Activated naive CD4-positive, alpha-beta T cell treated with anti-CD3 and anti-CD28 coated beads for 36 hours (primary cell): ENCODE data around the gene ADPRS. TPM values are rescaled to one million over a fixed set of nuclear protein-coding genes. Genes with fewer than 3 reads are reported as not detected.

ENCODE experiments used
- CTCF ChIA-PET: fragments of 350-600 bp; sonication (Branson Sonifier 250); formaldehyde crosslinking; loops from one replicate; lab custom pipeline; 2021; ENCODE audit warnings: antibody characterized with exemption; lab: Charles Lee
- DNase-seq: peaks from one replicate; pipeline ENCODE4 v3.0.0-alpha.2; 2020
- H3K27ac Mint-ChIP-seq: one replicate; pipeline ENCODE4 v1.8.0; 2021; ENCODE audit warnings: mild to moderate bottlenecking, mixed read lengths
- H3K27me3 Mint-ChIP-seq: one replicate; pipeline ENCODE4 v1.8.0; 2021; ENCODE audit warnings: low read depth, mixed read lengths
- H3K36me3 Mint-ChIP-seq: one replicate; pipeline ENCODE4 v1.8.0; 2021; ENCODE audit warnings: low read depth, mixed read lengths
- H3K4me1 Mint-ChIP-seq: one replicate; pipeline ENCODE4 v1.8.0; 2021; ENCODE audit warnings: low read depth, mixed read lengths
- H3K4me3 Mint-ChIP-seq: one replicate; pipeline ENCODE4 v1.8.0; 2021; ENCODE audit warnings: mild to moderate bottlenecking, moderate library complexity, mixed read lengths
- H3K9me3 Mint-ChIP-seq: one replicate; pipeline ENCODE4 v1.8.0; 2021; ENCODE audit warnings: mixed read lengths
- intact Hi-C: fragments of 100-400 bp; cut with micrococcal nuclease; formaldehyde crosslinking; loops from one replicate; pipeline ENCODE4 v1.15.1; 2023
- total RNA-seq, 2 experiments: library from RNA; stranded (reverse); gene quantifications; one replicate each; pipeline ENCODE4 v1.2.3, GENCODE V29; 2021

The ADPRS gene
- 10 to 100 TPM; 23.2 to 24.6 TPM for total RNA-seq

DNA sequence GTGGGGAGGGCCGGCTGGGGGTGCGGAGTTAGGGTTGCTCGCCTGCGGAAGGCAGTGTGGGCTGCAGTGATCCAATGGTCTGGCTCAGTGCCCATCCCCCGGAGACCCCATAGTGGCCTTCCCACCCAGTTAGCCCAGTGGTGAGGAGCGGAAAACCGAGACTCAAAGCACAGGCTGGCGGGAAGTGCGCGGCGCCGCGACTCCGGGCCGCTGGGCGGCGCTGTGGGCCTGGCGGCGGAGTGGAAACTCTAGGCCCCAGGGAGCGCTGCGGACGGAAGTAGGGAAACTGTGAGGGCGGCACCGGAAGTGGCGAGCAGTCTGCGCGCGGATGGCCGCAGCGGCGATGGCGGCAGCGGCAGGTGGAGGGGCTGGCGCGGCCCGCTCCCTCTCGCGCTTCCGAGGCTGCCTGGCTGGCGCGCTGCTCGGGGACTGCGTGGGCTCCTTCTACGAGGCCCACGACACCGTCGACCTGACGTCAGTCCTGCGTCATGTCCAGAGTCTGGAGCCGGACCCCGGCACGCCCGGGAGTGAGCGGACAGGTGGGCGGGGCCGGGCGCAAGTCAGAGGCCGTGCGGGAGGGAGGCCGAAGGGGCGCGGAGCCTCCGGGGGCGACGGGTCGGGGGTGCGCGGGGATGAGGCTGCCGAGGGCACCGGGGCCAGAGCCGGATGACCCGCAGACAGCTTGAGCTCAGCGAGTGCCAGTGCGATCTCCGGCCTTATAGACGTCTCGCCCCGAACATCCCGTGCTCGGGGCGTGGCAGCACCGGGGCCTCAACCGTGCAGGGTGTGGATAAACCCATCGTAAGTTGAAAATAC, at the start of gene ADPRS:
TSS of gene ADPRS (plus strand) at position 316 of the 816 bp plus-strand sequence. CDS start at position 329, 13 bp downstream.
- DNase-seq, result peak; percentile 92
- H3K9me3 Mint-ChIP-seq, result no peaks in the 10 kb centered on the region
- CTCF ChIA-PET, result interaction anchor here (1.6 kb wide), 1 partner anchor 14 kb away, joined by 3 read pairs; no protein-coding TSS in a partner anchor
- H3K27ac Mint-ChIP-seq, result peak within 1 kb of the TSS; percentile 72
- peaks cover 10% of the 10 kb centered on the region for H3K36me3 Mint-ChIP-seq
- H3K4me1 Mint-ChIP-seq, result peaks cover 20% of the 10 kb centered on the region
- peaks cover 21% of the 10 kb centered on the region for H3K27me3 Mint-ChIP-seq
- peak within 1 kb of the TSS; percentile 87 for H3K4me3 Mint-ChIP-seq
- intact Hi-C loops, result loop anchor here (1.0 to 5.0 kb wide), 4 partner anchors 61 to 219 kb away; partner anchors contain the start of genes AGO1, AGO3, SH3D21 and TRAPPC3

DNA sequence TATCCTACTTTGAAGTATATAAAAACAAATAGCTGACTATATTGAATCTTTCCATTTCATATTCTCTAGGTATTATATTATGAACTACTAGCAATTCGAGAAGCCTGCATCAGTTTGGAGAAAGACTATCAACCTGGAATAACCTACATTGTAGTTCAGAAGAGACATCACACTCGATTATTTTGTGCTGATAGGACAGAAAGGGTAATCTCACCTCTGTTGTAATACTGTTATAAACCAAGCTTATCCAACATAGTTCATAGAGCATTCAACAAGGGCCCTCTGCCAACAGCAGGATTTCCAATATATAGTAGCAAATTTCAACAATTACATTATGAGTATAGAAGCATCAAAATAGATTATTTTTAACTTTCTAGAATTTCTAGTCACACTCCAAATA, 48.5 kb upstream of the ADPRS start:
- no peaks in the 10 kb centered on the region for H3K4me1 Mint-ChIP-seq
- H3K4me3 Mint-ChIP-seq, result no peak overlapping the region
- no peaks in the 10 kb centered on the region for H3K27me3 Mint-ChIP-seq
- no peaks in the 10 kb centered on the region for H3K9me3 Mint-ChIP-seq
- H3K36me3 Mint-ChIP-seq, result peaks cover 23% of the 10 kb centered on the region
- CTCF ChIA-PET, result no interaction called here
- no peak for DNase-seq
- H3K27ac Mint-ChIP-seq, result no peak overlapping the region
- intact Hi-C loops, result no loop called here

DNA sequence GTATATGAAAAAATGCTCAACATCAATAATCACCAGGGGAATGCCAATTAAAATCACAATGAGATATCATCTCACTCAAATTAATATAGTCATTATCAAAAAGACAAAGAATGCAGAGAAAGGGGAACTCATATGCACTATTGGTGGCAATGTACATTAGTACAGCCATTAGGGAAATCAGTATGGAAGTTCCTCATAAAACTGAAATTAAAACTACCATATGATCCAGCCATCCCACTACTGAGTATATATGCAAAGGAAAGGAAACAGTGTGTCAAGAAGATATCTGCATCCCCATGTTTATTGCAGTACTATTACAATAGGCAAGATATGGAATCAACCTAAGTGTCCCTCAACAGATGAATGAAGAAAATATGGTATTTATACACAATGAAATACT, 36.9 kb upstream of the ADPRS start:
- Mint-ChIP-seq H3K4me1 (no peaks in the 10 kb centered on the region), H3K9me3 (peaks cover 1% of the 10 kb centered on the region), H3K36me3 (peaks cover 33% of the 10 kb centered on the region), H3K27me3 (no peaks in the 10 kb centered on the region), H3K27ac (no peak overlapping the region), H3K4me3 (no peak overlapping the region)
- intact Hi-C loops, result no loop called here
- no peak for DNase-seq
- CTCF ChIA-PET, result no interaction called here

GRCh38 chr1:36053978-36054377, 34.7 kb upstream of the ADPRS start:
- Mint-ChIP-seq H3K36me3 (peaks cover 15% of the 10 kb centered on the region), H3K27ac (no peak overlapping the region), H3K4me3 (no peak overlapping the region), H3K27me3 (no peaks in the 10 kb centered on the region), H3K9me3 (no peaks in the 10 kb centered on the region), H3K4me1 (no peaks in the 10 kb centered on the region)
- no peak for DNase-seq
- CTCF ChIA-PET, result interaction anchor here (0.6 kb wide), 1 partner anchor 204 kb away, joined by 4 read pairs; no protein-coding TSS in a partner anchor
- intact Hi-C loops, result no loop called here

DNA sequence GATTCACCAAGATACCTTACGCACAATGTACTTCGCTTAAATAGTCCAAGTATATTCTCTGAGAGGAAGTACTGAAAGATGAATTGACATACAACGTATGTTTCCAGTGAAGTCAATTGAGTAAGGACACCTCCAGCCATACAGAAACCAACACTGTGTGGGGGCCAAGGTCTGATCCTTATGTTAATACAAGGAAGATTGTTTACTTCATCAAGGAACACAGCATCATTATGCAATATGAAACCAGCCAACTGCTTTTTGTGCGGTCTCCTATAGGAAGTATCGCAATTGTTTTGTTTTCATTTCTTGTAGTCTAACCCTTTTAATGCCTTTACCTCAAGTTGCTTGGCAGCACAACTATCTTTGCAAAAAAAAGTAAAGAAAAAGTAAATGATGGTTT, 33.0 kb upstream of the ADPRS start:
- no peaks in the 10 kb centered on the region for H3K4me1 Mint-ChIP-seq
- H3K36me3 Mint-ChIP-seq, result peaks cover 9% of the 10 kb centered on the region
- DNase-seq, result no peak
- CTCF ChIA-PET, result no interaction called here
- no peaks in the 10 kb centered on the region for H3K9me3 Mint-ChIP-seq
- no peaks in the 10 kb centered on the region for H3K27me3 Mint-ChIP-seq
- H3K27ac Mint-ChIP-seq, result no peak overlapping the region
- intact Hi-C loops, result no loop called here
- no peak overlapping the region for H3K4me3 Mint-ChIP-seq

DNA sequence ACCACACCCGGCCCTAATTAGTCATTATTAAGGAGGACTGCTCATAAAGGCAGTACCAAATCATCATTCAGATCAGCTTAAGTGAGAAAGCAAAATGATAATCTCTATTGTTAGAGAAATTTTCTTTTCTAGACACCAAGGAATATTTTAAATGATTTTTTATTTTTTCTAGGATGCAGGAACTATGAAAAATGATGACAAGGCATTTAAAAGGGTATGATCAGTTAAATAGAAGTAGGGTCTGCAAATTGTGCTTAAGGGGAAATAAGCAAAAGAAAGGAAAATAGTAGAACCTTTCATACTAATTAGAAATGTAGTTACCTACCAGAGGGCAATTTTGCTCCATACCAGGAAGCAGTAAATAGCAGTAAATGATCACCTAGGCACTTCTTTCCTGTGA, 26.4 kb upstream of the ADPRS start:
- Mint-ChIP-seq H3K9me3 (no peaks in the 10 kb centered on the region), H3K4me1 (no peaks in the 10 kb centered on the region), H3K27me3 (no peaks in the 10 kb centered on the region), H3K36me3 (no peaks in the 10 kb centered on the region), H3K27ac (no peak overlapping the region), H3K4me3 (no peak overlapping the region)
- no peak for DNase-seq
- CTCF ChIA-PET, result no interaction called here
- intact Hi-C loops, result no loop called here

DNA sequence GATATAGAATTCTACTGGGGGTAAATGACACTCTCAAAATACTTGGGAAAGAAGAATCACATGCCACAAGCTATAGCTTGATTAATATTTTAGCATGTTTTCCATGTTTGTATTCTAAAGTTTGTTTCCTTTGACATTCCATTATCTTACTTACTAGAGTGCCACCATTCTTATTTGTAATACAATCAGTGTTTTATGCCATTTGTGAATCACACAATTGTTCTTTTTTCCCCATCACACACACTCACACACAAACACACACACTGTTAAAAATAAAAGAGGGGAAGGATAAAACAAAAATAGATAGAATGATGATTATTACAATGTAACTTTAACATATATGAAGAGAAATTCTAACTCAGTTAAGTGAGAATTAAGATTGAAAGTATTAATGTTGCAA, 20.8 kb upstream of the ADPRS start:
- Mint-ChIP-seq H3K4me3 (no peak overlapping the region), H3K4me1 (no peaks in the 10 kb centered on the region), H3K27me3 (no peaks in the 10 kb centered on the region), H3K9me3 (no peaks in the 10 kb centered on the region), H3K27ac (no peak overlapping the region), H3K36me3 (no peaks in the 10 kb centered on the region)
- DNase-seq, result no peak
- intact Hi-C loops, result no loop called here
- CTCF ChIA-PET, result no interaction called here

- intact Hi-C loops, result no loop called here
- no peak overlapping the region for H3K4me3 Mint-ChIP-seq
- H3K27me3 Mint-ChIP-seq, result no peaks in the 10 kb centered on the region
- CTCF ChIA-PET, result no interaction called here
- H3K4me1 Mint-ChIP-seq, result no peaks in the 10 kb centered on the region
- no peak overlapping the region for H3K27ac Mint-ChIP-seq
- no peak for DNase-seq
- H3K36me3 Mint-ChIP-seq, result no peaks in the 10 kb centered on the region
- H3K9me3 Mint-ChIP-seq, result no peaks in the 10 kb centered on the region
Observed at GRCh38 chr1:36068866-36069265, 19.8 kb upstream of the ADPRS start.

GRCh38 chr1:36070349-36070748, 18.3 kb upstream of the ADPRS start:
- CTCF ChIA-PET, result no interaction called here
- Mint-ChIP-seq H3K27me3 (no peaks in the 10 kb centered on the region), H3K36me3 (no peaks in the 10 kb centered on the region), H3K27ac (no peak overlapping the region), H3K4me3 (no peak overlapping the region), H3K4me1 (peaks cover 3% of the 10 kb centered on the region), H3K9me3 (no peaks in the 10 kb centered on the region)
- intact Hi-C loops, result no loop called here
- DNase-seq, result no peak

GRCh38 chr1:36076979-36077573, 11.6 kb upstream of the ADPRS start:
- CTCF ChIA-PET, result no interaction called here
- no peak for DNase-seq
- intact Hi-C loops, result no loop called here
- Mint-ChIP-seq H3K27me3 (peaks cover 5% of the 10 kb centered on the region), H3K4me3 (no peak overlapping the region), H3K9me3 (no peaks in the 10 kb centered on the region), H3K36me3 (no peaks in the 10 kb centered on the region), H3K4me1 (peaks cover 3% of the 10 kb centered on the region), H3K27ac (no peak overlapping the region)

DNA sequence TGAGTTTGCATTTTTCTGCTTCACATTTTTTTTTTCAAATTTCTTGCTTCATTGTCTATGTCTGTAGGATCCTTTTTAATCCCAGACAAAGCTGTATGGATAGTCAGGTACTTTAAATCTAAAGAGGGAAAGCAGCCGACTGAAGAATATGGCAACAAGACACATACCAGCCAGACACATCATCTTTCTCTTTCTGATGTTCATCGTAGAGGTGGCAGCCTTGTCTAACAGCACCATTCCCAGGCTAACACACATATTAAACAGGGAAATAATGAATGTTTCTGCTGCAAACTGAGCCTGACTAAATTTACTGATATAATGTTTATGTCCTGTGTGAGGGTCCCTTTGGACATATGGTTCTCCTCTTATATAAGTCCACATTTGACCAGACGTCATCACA, 8.5 kb upstream of the ADPRS start:
- intact Hi-C loops, result no loop called here
- DNase-seq, result no peak
- Mint-ChIP-seq H3K9me3 (no peaks in the 10 kb centered on the region), H3K27me3 (peaks cover 26% of the 10 kb centered on the region), H3K4me3 (no peak overlapping the region), H3K4me1 (peaks cover 3% of the 10 kb centered on the region), H3K36me3 (no peaks in the 10 kb centered on the region), H3K27ac (no peak overlapping the region)
- CTCF ChIA-PET, result no interaction called here

GRCh38 chr1:36080801-36081200, 7.9 kb upstream of the ADPRS start:
- intact Hi-C loops, result no loop called here
- CTCF ChIA-PET, result no interaction called here

More at GRCh38 chr1:36080801-36081200, 7.9 kb upstream of the ADPRS start:
- Mint-ChIP-seq H3K27me3 (peaks cover 28% of the 10 kb centered on the region), H3K36me3 (no peaks in the 10 kb centered on the region), H3K4me3 (no peak overlapping the region), H3K9me3 (no peaks in the 10 kb centered on the region), H3K27ac (no peak overlapping the region), H3K4me1 (peaks cover 3% of the 10 kb centered on the region)
- DNase-seq, result no peak
